ENCODE measurements around the gene PLEKHA1. TPM values are rescaled to one million over a fixed set of nuclear protein-coding genes. Genes with fewer than 3 reads are reported as not detected.

The PLEKHA1 gene
- total and polyA plus RNA-seq, 2 donors (not counting 1 experiment from before 2014, with no cell fraction given) = 9.0 to 34.0 TPM

GRCh38 chr10:122462533-122463465 is 88.3 kb downstream of the PLEKHA1 start:
- intact Hi-C loops (cut with micrococcal nuclease) = no loop called here
- H3K9me3 ChIP-seq (ENCODE audit: control extremely low read depth in 1 of 3, control insufficient read depth in 2 of 3, insufficient read depth in 1 of 3, low read length in 2 of 3) = no peaks in the 10 kb centered on the region
- no peaks in the 10 kb centered on the region for H3K9me3 Mint-ChIP-seq (ENCODE audit: insufficient read depth)
- peaks cover 15% of the 10 kb centered on the region for H3K4me1 Mint-ChIP-seq
- DNase-seq (no peak), ATAC-seq (ENCODE audit: low read depth) (no peak)
- CTCF ChIA-PET = no interaction called here
- H3K4me3 ChIP-seq (ENCODE audit: control extremely low read depth in 1 of 5, extremely low read depth in 1 of 5, insufficient read depth in 1 of 5, low read depth in 2 of 5, low read length in 4 of 5) = peak overlapping the region in 3 of 5 experiments; percentile 23 to 39 (median 25)
- H4K20me1 ChIP-seq (ENCODE audit: control insufficient read depth, insufficient read depth, low read length, poor library complexity, severe bottlenecking) = no peaks in the 10 kb centered on the region
- H3K27ac ChIP-seq (ENCODE audit: low read length in 2 of 2) = no peak overlapping the region
- H3K9ac ChIP-seq (ENCODE audit: low read length) = no peak overlapping the region
- POLR2A ChIA-PET = no interaction called here
- WGBS (ENCODE audit: insufficient coverage) = 37% methylated on average over 38 of the region's 47 CpGs
- H3K27me3 Mint-ChIP-seq = peaks cover 58% of the 10 kb centered on the region
- no peaks in the 10 kb centered on the region for H3K36me3 ChIP-seq (replicated peaks in 1 of 2; ENCODE audit: control extremely low read depth in 1 of 2, control insufficient read depth in 1 of 2, extremely low read depth in 1 of 2, insufficient read depth in 2 of 2, low read length in 1 of 2)
- no peaks in the 10 kb centered on the region for H3K79me2 ChIP-seq (ENCODE audit: control insufficient read depth, insufficient read depth, low read length)
- peaks cover 5 to 26% of the 10 kb centered on the region in 2 donors for H3K4me1 ChIP-seq (ENCODE audit: control insufficient read depth in 2 of 2, insufficient read depth in 2 of 2, low read length in 2 of 2)
- TF ChIP-seq CTCF (IDR thresholded peaks at IDR 0.05) (no peak), EZH2 (IDR thresholded peaks at IDR 0.05; ENCODE audit: borderline replicate concordance, insufficient read depth, low read depth, low read length, poor library complexity, severe bottlenecking) (no peak)
- no peak overlapping the region for H3K27ac Mint-ChIP-seq
- H2AFZ ChIP-seq (ENCODE audit: insufficient read depth, low read depth, low read length, poor library complexity, severe bottlenecking) = peak overlapping the region; percentile 56
- peak overlapping the region; percentile 67 for H3K4me2 ChIP-seq (replicated peaks; ENCODE audit: low read depth, low read length, poor library complexity, severe bottlenecking)
- peak overlapping the region; percentile 54 for H3K4me3 Mint-ChIP-seq
- peaks cover 0 to 51% (median 25%) of the 10 kb centered on the region in 4 experiments for H3K27me3 ChIP-seq (replicated peaks in 1 of 4; ENCODE audit: control extremely low read depth in 1 of 4, control insufficient read depth in 3 of 4, insufficient read depth in 4 of 4, low read length in 3 of 4)

All from B cell (primary cell).